C4-2B (cell line): ENCODE measurements around the gene SLC25A43.

Experiments
- CTCF ChIP-seq: fragments of 450-650 bp; conservative IDR thresholded peaks from 2 replicates; pipeline ENCODE4 v1.5.1; 2017; ENCODE audit warnings: mild to moderate bottlenecking
- ZFX ChIP-seq: fragments of 450-650 bp; IDR thresholded peaks from 2 replicates; pipeline ENCODE4 v1.6.1; 2017

DNA sequence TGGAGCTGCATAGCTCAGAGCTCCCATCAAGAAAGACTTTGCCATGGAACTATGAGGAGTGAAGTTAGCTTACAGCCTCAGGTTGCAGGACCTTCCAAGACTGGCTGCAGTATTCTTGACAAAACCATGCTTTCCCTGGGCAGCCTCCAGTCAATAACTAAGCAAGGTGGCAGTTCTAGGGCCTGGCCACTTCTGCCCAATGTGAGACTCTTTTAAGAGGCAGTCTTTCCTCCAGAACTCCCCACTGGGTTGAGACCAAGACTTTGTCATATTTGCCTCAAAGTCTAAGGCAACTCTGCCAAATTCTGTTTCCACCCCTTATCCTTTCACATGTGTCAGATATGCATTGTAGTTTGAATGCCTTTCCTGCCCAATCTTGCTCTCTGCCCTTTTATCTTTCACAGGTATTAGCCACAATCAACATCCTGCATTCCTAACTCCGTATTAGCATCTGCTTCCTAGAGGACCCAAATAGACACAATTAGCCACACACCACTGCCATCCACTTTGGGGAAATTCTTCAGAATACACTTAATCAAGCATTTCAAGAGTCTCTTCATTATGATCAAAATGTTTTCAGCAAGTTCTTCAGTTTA, 17.7 kb upstream of the SLC25A43 start:
- TF ChIP-seq CTCF (no peak), ZFX (no peak)
